Endothelial cell of umbilical vein (primary cell): Measurements from ENCODE around the gene DNAJB8. TPM values are rescaled to one million over a fixed set of nuclear protein-coding genes. Genes with fewer than 3 reads are reported as not detected.
A peak's percentile ranks its signal among the peaks of the same experiment; 100 is the strongest.

Experiments used
- BruUV-seq: library from RNA; stranded (reverse); fragments of 400-500 nt; replicated peaks from 2 replicates; lab custom pipeline; 2021; lab: Mats Ljungman, UMichigan
- CTCF ChIA-PET: fragments of 300-600, 350-600 bp; sonication (Branson Sonifier 250); formaldehyde crosslinking; loops from one replicate; lab custom pipeline; 2021; ENCODE audit warnings: antibody characterized with exemption, inconsistent platforms; lab: Charles Lee
- POLR2A ChIA-PET: fragments of 300-600, 350-600 bp; sonication (Branson Sonifier 250); formaldehyde crosslinking; loops from one replicate; lab custom pipeline; 2021; ENCODE audit warnings: antibody characterized with exemption, inconsistent platforms; lab: Charles Lee
- DNase-seq: peaks from one replicate; pipeline ENCODE4 v3.0.0-alpha.2; 2011; ENCODE audit warnings: low read depth, low spot score
- FAIRE-seq: peaks from 2 replicates; lab custom pipeline; 2011; peaks lifted over from hg19 to GRCh38; lab: Jason Lieb, UNC
- H2AFZ ChIP-seq: 2 replicates; pipeline ENCODE4 v1.6.0; 2012; ENCODE audit warnings: low read depth, low read length, control low read depth, inconsistent platforms
- H3K27ac ChIP-seq: 2 replicates; pipeline ENCODE4 v1.5.1; 2011; ENCODE audit warnings: low read depth, mild to moderate bottlenecking, control low read depth, low read length, moderate library complexity; ENCODE audit not compliant: insufficient read depth
- H3K27me3 ChIP-seq, 2 experiments: 2 replicates each; pipeline versions ENCODE4 v1.6.0 to v1.6.1; 2011; ENCODE audit warnings: low read length in 2 of 2, mixed read lengths in 1 of 2; ENCODE audit not compliant: control insufficient read depth in 2 of 2, insufficient read depth in 2 of 2
- H3K36me3 ChIP-seq, 2 experiments: 2 replicates in 1 of 2; 3 replicates in 1 of 2; pipeline ENCODE4 v1.5.1; 2011; ENCODE audit warnings: low read length in 2 of 2, mild to moderate bottlenecking in 1 of 2, moderate library complexity in 1 of 2; ENCODE audit not compliant: control insufficient read depth in 2 of 2, insufficient read depth in 2 of 2; ENCODE audit errors: extremely low read depth in 1 of 2
- H3K4me1 ChIP-seq: 3 replicates; pipeline ENCODE4 v1.5.1; 2011; ENCODE audit warnings: mild to moderate bottlenecking, low read length; ENCODE audit not compliant: control insufficient read depth, insufficient read depth; ENCODE audit errors: extremely low read depth
- H3K4me2 ChIP-seq: 2 replicates; pipeline ENCODE4 v1.6.1; 2011; ENCODE audit warnings: low read length, control low read depth, mixed read lengths; ENCODE audit not compliant: insufficient read depth
- H3K4me3 ChIP-seq, 3 experiments: fragments of 200-600 bp in 1 of 3; sonication (generic), shearing (Covaris generic) in 1 of 3; replicated peaks in 1 of 3; 2 replicates each; pipeline ENCODE4 v1.5.1; 2011 to 2016; ENCODE audit warnings: control low read depth in 3 of 3, low read length in 3 of 3, mild to moderate bottlenecking in 2 of 3, inconsistent platforms in 1 of 3, low read depth in 1 of 3, moderate library complexity in 1 of 3; ENCODE audit not compliant: insufficient read depth in 1 of 3
- H3K79me2 ChIP-seq: 2 replicates; pipeline ENCODE4 v1.6.0; 2012; ENCODE audit warnings: low read length, inconsistent platforms; ENCODE audit not compliant: control insufficient read depth, insufficient read depth
- H3K9ac ChIP-seq: replicated peaks from 2 replicates; pipeline ENCODE3; 2011; ENCODE audit warnings: low read length, control low read depth; ENCODE audit not compliant: insufficient read depth; ENCODE audit errors: extremely low read depth
- H3K9me1 ChIP-seq: replicated peaks from 3 replicates; pipeline ENCODE4 v1.6.0; 2011; ENCODE audit warnings: mild to moderate bottlenecking, low read length; ENCODE audit not compliant: control insufficient read depth, insufficient read depth; ENCODE audit errors: extremely low read depth
- H3K9me3 ChIP-seq: replicated peaks from 2 replicates; pipeline ENCODE4 v1.5.1; 2012; ENCODE audit warnings: low read length, inconsistent platforms; ENCODE audit not compliant: control insufficient read depth, insufficient read depth
- H4K20me1 ChIP-seq: replicated peaks from 2 replicates; pipeline ENCODE3; 2011; ENCODE audit warnings: mild to moderate bottlenecking, low read length; ENCODE audit not compliant: control insufficient read depth, insufficient read depth; ENCODE audit errors: extremely low read depth
- CTCF ChIP-seq, 2 donors: IDR thresholded peaks; 1 replicate in 1 of 2; 2 replicates in 1 of 2; pipeline ENCODE4 v1.5.1; 2011; ENCODE audit warnings: low read length in 2 of 2, mild to moderate bottlenecking in 2 of 2, moderate library complexity in 2 of 2, control low read depth in 1 of 2, inconsistent platforms in 1 of 2, low read depth in 1 of 2; ENCODE audit not compliant: insufficient read depth in 1 of 2; ENCODE audit errors: extremely low read depth in 1 of 2
- EZH2 ChIP-seq: IDR thresholded peaks from 2 replicates; pipeline ENCODE4 v1.6.1; 2012; ENCODE audit warnings: borderline replicate concordance, low read depth, mild to moderate bottlenecking, moderate library complexity, low read length, inconsistent platforms; ENCODE audit not compliant: severe bottlenecking
- FOS ChIP-seq: IDR thresholded peaks from 2 replicates; pipeline ENCODE4 v1.6.1; 2011; ENCODE audit warnings: mild to moderate bottlenecking, low read length, moderate library complexity, borderline replicate concordance; ENCODE audit not compliant: insufficient read depth
- GATA2 ChIP-seq: IDR thresholded peaks from 2 replicates; pipeline ENCODE4 v1.7.0; 2011; ENCODE audit warnings: low read depth, mild to moderate bottlenecking, moderate library complexity, mixed read lengths, low read length; ENCODE audit not compliant: insufficient read length, insufficient read depth
- JUN ChIP-seq: IDR thresholded peaks from 2 replicates; pipeline ENCODE4 v1.6.1; 2011; ENCODE audit warnings: borderline replicate concordance, low read depth; ENCODE audit not compliant: insufficient read length, insufficient read depth
- MAX ChIP-seq: IDR thresholded peaks from 2 replicates; pipeline ENCODE4 v1.6.1; 2011; ENCODE audit not compliant: insufficient read depth, insufficient read length
- MYC ChIP-seq: IDR thresholded peaks from one replicate; pipeline ENCODE4 v1.6.1; 2011; ENCODE audit warnings: mild to moderate bottlenecking, low read depth, low read length
- POLR2A ChIP-seq: IDR thresholded peaks from 2 replicates; pipeline ENCODE4 v1.6.1; 2012; ENCODE audit warnings: low read depth, mild to moderate bottlenecking, control low read depth, low read length
- POLR2AphosphoS5 ChIP-seq: IDR thresholded peaks from 2 replicates; pipeline ENCODE4 v1.6.1; 2012; ENCODE audit warnings: low read depth, mild to moderate bottlenecking, control low read depth, low read length, moderate library complexity; ENCODE audit not compliant: insufficient read depth
- dilution Hi-C: fragments of 300-500 bp; cut with MboI; formaldehyde crosslinking; loops from one replicate; pipeline ENCODE4 v1.15.0; 2019; ENCODE audit warnings: low sequenced_read_pairs; ENCODE audit not compliant: extremely low pct_ligation_motif_present
- intact Hi-C: fragments of 100-400 bp; cut with micrococcal nuclease; formaldehyde crosslinking; loops from one replicate; pipeline ENCODE4 v1.10.0; 2022
- polyA plus RNA-seq, 4 experiments: library from polyadenylated mRNA; depleted of rRNA in 3 of 4; stranded (reverse) in 3 of 4; unstranded in 1 of 4; fragments of >200 nt; gene quantifications; 2 replicates each; pipeline versions ENCODE4 v1.2.1 to v1.2.3, GENCODE V29; 2011 to 2012; ENCODE audit warnings: missing spikeins in 1 of 4
- total RNA-seq: library from RNA; stranded (reverse); gene quantifications from 2 replicates; pipeline ENCODE4 v1.2.3, GENCODE V29; 2021

The DNAJB8 gene
- total and polyA plus RNA-seq, 2 donors (not counting 3 experiments of a cell fraction or from before 2014, with no cell fraction given): not detected

GRCh38 chr3:128492671-128493569 lies 26.2 kb upstream of the DNAJB8 start, which contains the start of gene GATA2:
Gene GATA2, minus strand, starts transcription at chr3:128493201. Its CDS starts 6,170 bp downstream, at chr3:128487031.
- Histone ChIP-seq H3K4me2 (peak within 1 kb of the TSS; percentile 76), H3K4me3 (peak within 1 kb of the TSS; percentile 18 to 95 (median 41)), H3K27me3 (no peaks in the 10 kb centered on the region), H4K20me1 (no peaks in the 10 kb centered on the region), H3K9me1 (no peaks in the 10 kb centered on the region), H3K36me3 (no peaks in the 10 kb centered on the region), H3K9me3 (no peaks in the 10 kb centered on the region), H3K27ac (no peak within 1 kb of the TSS), H2AFZ (no peak within 1 kb of the TSS), H3K79me2 (peaks cover 79% of the 10 kb centered on the region), H3K9ac (peak within 1 kb of the TSS; percentile 39), H3K4me1 (peaks cover 18% of the 10 kb centered on the region)
- intact Hi-C loops: loop anchor here (5.0 kb wide), 1 partner anchor 396 kb away; no protein-coding TSS in a partner anchor
- DNase-seq: peak; percentile 57
- POLR2A ChIA-PET: interaction anchor here (1.5 kb wide), 1 partner anchor 10 kb away, joined by 3 read pairs; no protein-coding TSS in a partner anchor
- BruUV-seq: no TSS peak
- dilution Hi-C loops: no loop called here
- CTCF ChIA-PET: interaction anchor here (1.0 to 2.7 kb wide), 5 partner anchors 10 to 322 kb away, joined by 3 to 12 read pairs (median 8); no protein-coding TSS in a partner anchor
- no peak for FAIRE-seq
- TF ChIP-seq POLR2A: peak; percentile 50
- no peak for TF ChIP-seq EZH2

GRCh38 chr3:128491941-128492670 lies 25.4 kb upstream of the DNAJB8 start:
- Histone ChIP-seq H3K79me2 (peaks cover 86% of the 10 kb centered on the region), H3K4me3 (peak overlapping the region; percentile 41 to 95 (median 44)), H3K4me1 (peaks cover 15% of the 10 kb centered on the region), H3K9me3 (no peaks in the 10 kb centered on the region), H2AFZ (no peak overlapping the region), H3K9ac (peak overlapping the region; percentile 39), H3K27me3 (no peaks in the 10 kb centered on the region), H3K27ac (peak overlapping the region; percentile 43), H4K20me1 (no peaks in the 10 kb centered on the region), H3K36me3 (no peaks in the 10 kb centered on the region), H3K4me2 (peak overlapping the region; percentile 76), H3K9me1 (no peaks in the 10 kb centered on the region)
- no peak for FAIRE-seq
- intact Hi-C loops: loop anchor here (2.0 to 5.0 kb wide), 2 partner anchors 63 to 395 kb away; no protein-coding TSS in a partner anchor
- dilution Hi-C loops: no loop called here
- ChIA-PET CTCF (interaction anchor here (1.0 to 2.7 kb wide), 4 partner anchors 9 to 92 kb away, joined by 4 to 12 read pairs (median 9); no protein-coding TSS in a partner anchor), POLR2A (interaction anchor here (1.5 kb wide), 1 partner anchor 9 kb away, joined by 3 read pairs; no protein-coding TSS in a partner anchor)
- no peak for TF ChIP-seq CTCF (IDR thresholded peaks at IDR 0.05; ENCODE audit: extremely low read depth in 1 of 2, insufficient read depth in 1 of 2, low read depth in 1 of 2, low read length in 2 of 2)
- TF ChIP-seq MYC: no peak
- TF ChIP-seq GATA2: no peak
- TF ChIP-seq EZH2: no peak
- no peak for TF ChIP-seq POLR2A
- TF ChIP-seq POLR2AphosphoS5: no peak
- TF ChIP-seq MAX: no peak
- TF ChIP-seq JUN: no peak
- no peak for TF ChIP-seq FOS
- no TSS peak for BruUV-seq
- DNase-seq: no peak
